ENCODE measurements around the gene CCNJL. TPM values are rescaled to one million over a fixed set of nuclear protein-coding genes. Genes with fewer than 3 reads are reported as not detected.

The CCNJL gene
- total and polyA plus RNA-seq, 2 of the 8 experiments (the other 6 are each of a cell fraction or from before 2014, with no cell fraction given) = 34.6 to 44.7 TPM

DNA sequence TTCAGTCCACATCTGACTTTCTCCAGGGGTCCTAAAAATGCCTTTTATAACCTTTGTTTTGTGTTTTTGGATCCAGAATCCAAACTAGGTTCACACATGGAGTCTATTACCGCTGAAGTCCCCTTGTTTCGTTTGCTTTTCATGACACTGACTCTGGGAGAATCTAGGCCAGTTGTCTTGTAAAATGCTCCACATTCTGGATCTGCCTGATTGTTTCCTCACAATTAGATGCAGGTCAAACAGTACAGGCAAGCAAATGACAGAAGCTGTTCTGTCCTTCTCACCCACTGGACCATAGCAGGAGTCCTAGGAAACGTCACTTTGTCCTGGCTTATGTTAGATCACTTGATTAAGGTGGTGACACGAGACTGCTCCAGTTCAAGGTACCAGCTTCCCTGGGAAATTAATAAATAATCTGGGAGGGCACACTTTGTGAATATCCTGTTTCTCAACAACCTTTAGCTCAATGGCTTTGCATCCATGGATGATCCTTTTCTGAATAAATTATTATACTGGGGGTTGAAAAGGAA is 49.0 kb downstream of the CCNJL start:
- peaks cover 0 to 29% of the 10 kb centered on the region in 2 experiments; a peak in 1 of 4 replicates for H3K79me2 ChIP-seq (ENCODE audit: control insufficient read depth in 1 of 2, insufficient read depth in 2 of 2, low read length in 2 of 2)
- H3K36me3 ChIP-seq (ENCODE audit: control insufficient read depth in 2 of 4, insufficient read depth in 4 of 4, low read length in 3 of 4) = peaks cover 3 to 12% (median 7%) of the 10 kb centered on the region in 4 experiments; a peak in 6 of 8 replicates
- H2AFZ ChIP-seq (ENCODE audit: low read length) = no peak overlapping the region
- no peak overlapping the region for H3K56ac ChIP-seq (replicated peaks; ENCODE audit: insufficient read length, low read depth, low read length)
- H3K27ac ChIP-seq (ENCODE audit: low read depth, low read length) = no peak overlapping the region
- peaks cover 12% of the 10 kb centered on the region for H3K79me1 ChIP-seq (ENCODE audit: low read depth, low read length)
- ChIA-PET POLR2A (ENCODE audit: partially characterized antibody) (interaction anchor here (0.6 kb wide), 1 partner anchor 8 kb away, joined by 3 read pairs; no protein-coding TSS in a partner anchor), CTCF (ENCODE audit: partially characterized antibody) (interaction anchor here (1.0 to 29.3 kb wide), 4 partner anchors 0 to 82 kb away, joined by 3 to 362 read pairs (median 238); no protein-coding TSS in a partner anchor)
- no peaks in the 10 kb centered on the region for H3K9me3 ChIP-seq (ENCODE audit: insufficient read depth in 2 of 2, low read depth in 1 of 2, low read length in 1 of 2)
- H3K4me2 ChIP-seq (ENCODE audit: insufficient read depth in 1 of 2, low read depth in 2 of 2, low read length in 2 of 2) = no peak overlapping the region
- H3K9ac ChIP-seq (replicated peaks in 1 of 4; ENCODE audit: extremely low read depth in 1 of 4, low read depth in 3 of 4, low read length in 3 of 4) = peak overlapping the region in 1 of 4 experiments; percentile 25; a peak in 1 of 7 replicates
- no peak overlapping the region for H4K8ac ChIP-seq (ENCODE audit: extremely low read depth, insufficient read depth, low read length)
- no peak overlapping the region for H3K4me3 ChIP-seq (ENCODE audit: extremely low read depth in 1 of 4, insufficient read depth in 2 of 4, low read depth in 3 of 4, low read length in 4 of 4)
- peaks cover 5 to 10% of the 10 kb centered on the region in 2 experiments for H4K20me1 ChIP-seq (replicated peaks in 1 of 2; ENCODE audit: control insufficient read depth in 1 of 2, insufficient read depth in 2 of 2, low read length in 2 of 2)
- no peak overlapping the region for H2BK12ac ChIP-seq (ENCODE audit: low read depth, low read length)
- no peaks in the 10 kb centered on the region for H3K27me3 ChIP-seq (replicated peaks in 1 of 4; ENCODE audit: control insufficient read depth in 3 of 4, extremely low read depth in 1 of 4, insufficient read depth in 3 of 4, low read length in 3 of 4)
- H4K5ac ChIP-seq (ENCODE audit: insufficient read length, low read depth, low read length) = no peak overlapping the region
- H3K4me1 ChIP-seq (replicated peaks in 1 of 4; ENCODE audit: control insufficient read depth in 3 of 4, insufficient read depth in 4 of 4, low read length in 3 of 4) = peaks cover 6 to 35% (median 27%) of the 10 kb centered on the region in 4 experiments
- H2BK5ac ChIP-seq (ENCODE audit: low read depth, low read length) = no peak overlapping the region
- H2BK120ac ChIP-seq (replicated peaks; ENCODE audit: low read depth, low read length) = no peak overlapping the region
- 92% methylated on average over 4 of the region's 4 CpGs; no CpG with 5 or more reads in 1 of the 2 experiments for WGBS, 2 experiments (ENCODE audit: extremely low coverage in 1 of 2, insufficient coverage in 1 of 2, insufficient read length in 1 of 2, insufficient replicate concordance in 2 of 2, low coverage in 1 of 2, low lambda C conversion rate in 2 of 2, missing lambda C conversion rate in 1 of 2)
- no peak overlapping the region for H4K91ac ChIP-seq (replicated peaks; ENCODE audit: insufficient read length, low read length)
- DNase-seq (ENCODE audit: low read depth in 1 of 2, low spot score in 2 of 2) (no peak), FAIRE-seq (no peak)
- no peak overlapping the region for H2BK15ac ChIP-seq (ENCODE audit: low read length)
- H2BK20ac ChIP-seq (ENCODE audit: low read length) = no peak overlapping the region
- H3K4ac ChIP-seq (replicated peaks; ENCODE audit: insufficient read length, low read depth, low read length) = no peak overlapping the region
- H3K18ac ChIP-seq (ENCODE audit: extremely low read depth, low read length) = no peak overlapping the region
- no peaks in the 10 kb centered on the region for H3K23me2 ChIP-seq (ENCODE audit: low read depth, low read length)
- H3K14ac ChIP-seq (ENCODE audit: insufficient read length) = no peak overlapping the region
- TF ChIP-seq KDM4A (IDR thresholded peaks at IDR 0.05; ENCODE audit: low read depth, low read length, severe bottlenecking) (no peak), EP300 (IDR thresholded peaks at IDR 0.05; ENCODE audit: borderline replicate concordance in 1 of 2, low read depth in 2 of 2, low read length in 2 of 2) (no peak)
- no peak overlapping the region for H3K23ac ChIP-seq (ENCODE audit: insufficient read length)
- no peak overlapping the region for H2AK5ac ChIP-seq (ENCODE audit: low read depth, low read length)

Data from H1 (cell line).